Right atrium auricular region (tissue), 2 donors: ENCODE data around the gene INKA2. TPM values are rescaled to one million over a fixed set of nuclear protein-coding genes. Genes with fewer than 3 reads are reported as not detected.

Experiments
- DNase-seq: peaks from one replicate; pipeline ENCODE4 v3.0.0-alpha.2; 2019; ENCODE audit warnings: low spot score
- H3K27ac ChIP-seq, 2 donors: fragments of 200-600 bp; sonication (generic); 1 replicate in 1 of 2; 2 replicates in 1 of 2; pipeline ENCODE4 v1.5.1; 2016 to 2019
- H3K27me3 ChIP-seq, 2 donors: fragments of 200-600 bp; sonication (generic); one replicate each; pipeline versions ENCODE4 v1.5.1 to v1.6.0; 2017 to 2019
- H3K36me3 ChIP-seq: fragments of 200-600 bp; sonication (generic); one replicate; pipeline ENCODE4 v1.5.1; 2016
- H3K4me1 ChIP-seq, 2 donors: fragments of 200-600 bp; sonication (generic); one replicate each; pipeline versions ENCODE4 v1.5.1 to v1.6.0; 2017 to 2019
- H3K4me3 ChIP-seq, 2 donors: fragments of 200-600 bp; sonication (generic); 1 replicate in 1 of 2; 2 replicates in 1 of 2; pipeline ENCODE4 v1.5.1; 2017 to 2019; ENCODE audit warnings: mild to moderate bottlenecking in 1 of 2, moderate library complexity in 1 of 2
- H3K9me3 ChIP-seq, 2 donors: fragments of 200-600 bp; sonication (generic); one replicate each; pipeline ENCODE4 v1.5.1; 2019
- CTCF ChIP-seq, 2 donors: fragments of 200-600 bp; sonication (generic); IDR thresholded peaks; one replicate each; pipeline ENCODE4 v1.5.1; 2019; ENCODE audit warnings: antibody characterized with exemption in 2 of 2
- total RNA-seq, 2 donors: library from RNA; depleted of rRNA; stranded (reverse); fragments of >200 nt; gene quantifications; one replicate each; pipeline ENCODE4 v1.1.0, GENCODE V29; 2016

Gene INKA2
- total RNA-seq, 2 donors from 2014 or later = 17.3 to 23.4 TPM

- no peaks in the 10 kb centered on the region for H3K9me3 ChIP-seq
- no peak for DNase-seq
- H3K4me3 ChIP-seq = no peak overlapping the region
Measured at GRCh38 chr1:111705841-111706240, 33.4 kb downstream of the INKA2 start.

GRCh38 chr1:111704776-111705175 is 34.4 kb downstream of the INKA2 start:
- Histone ChIP-seq H3K9me3 (no peaks in the 10 kb centered on the region), H3K4me1 (no peaks in the 10 kb centered on the region), H3K27ac (no peak overlapping the region), H3K27me3 (no peaks in the 10 kb centered on the region), H3K4me3 (no peak overlapping the region), H3K36me3 (peaks cover 67% of the 10 kb centered on the region)
- DNase-seq = no peak
- TF ChIP-seq CTCF (IDR thresholded peaks at IDR 0.05) = no peak

More at GRCh38 chr1:111705841-111706240, 33.4 kb downstream of the INKA2 start:
- Histone ChIP-seq H3K4me1 (no peaks in the 10 kb centered on the region), H3K27me3 (no peaks in the 10 kb centered on the region), H3K36me3 (peaks cover 57% of the 10 kb centered on the region), H3K27ac (no peak overlapping the region)
- no peak for TF ChIP-seq CTCF (IDR thresholded peaks at IDR 0.05)

GRCh38 chr1:111704240-111704639 is 35.0 kb downstream of the INKA2 start:
- H3K4me1 ChIP-seq = no peaks in the 10 kb centered on the region
- H3K36me3 ChIP-seq = peaks cover 68% of the 10 kb centered on the region
- H3K4me3 ChIP-seq = no peak overlapping the region
- no peak for TF ChIP-seq CTCF (IDR thresholded peaks at IDR 0.05)
- H3K27me3 ChIP-seq = no peaks in the 10 kb centered on the region
- no peak overlapping the region for H3K27ac ChIP-seq
- no peaks in the 10 kb centered on the region for H3K9me3 ChIP-seq
- no peak for DNase-seq

GRCh38 chr1:111702504-111703050 is 36.6 kb downstream of the INKA2 start:
- Histone ChIP-seq H3K4me3 (no peak overlapping the region), H3K9me3 (no peaks in the 10 kb centered on the region), H3K27me3 (no peaks in the 10 kb centered on the region), H3K36me3 (peaks cover 71% of the 10 kb centered on the region), H3K27ac (no peak overlapping the region), H3K4me1 (no peaks in the 10 kb centered on the region)
- DNase-seq = no peak
- no peak for TF ChIP-seq CTCF (IDR thresholded peaks at IDR 0.05)

- peaks cover 0 to 5% of the 10 kb centered on the region in 2 donors for H3K4me1 ChIP-seq
- H3K9me3 ChIP-seq = no peaks in the 10 kb centered on the region
- peaks cover 50% of the 10 kb centered on the region for H3K36me3 ChIP-seq
- H3K4me3 ChIP-seq = no peak overlapping the region
- no peaks in the 10 kb centered on the region for H3K27me3 ChIP-seq
- TF ChIP-seq CTCF (IDR thresholded peaks at IDR 0.05) = no peak
- H3K27ac ChIP-seq = no peak overlapping the region
- DNase-seq = no peak
Measured at GRCh38 chr1:111699268-111699667, 39.9 kb downstream of the INKA2 start.

- H3K36me3 ChIP-seq = peaks cover 40% of the 10 kb centered on the region
Measured at GRCh38 chr1:111696330-111696729, 42.9 kb downstream of the INKA2 start.

More at GRCh38 chr1:111696330-111696729, 42.9 kb downstream of the INKA2 start:
- TF ChIP-seq CTCF (IDR thresholded peaks at IDR 0.05) = no peak
- Histone ChIP-seq H3K27ac (no peak overlapping the region), H3K27me3 (no peaks in the 10 kb centered on the region), H3K4me1 (peaks cover 0 to 5% of the 10 kb centered on the region in 2 donors), H3K9me3 (no peaks in the 10 kb centered on the region), H3K4me3 (no peak overlapping the region)
- no peak for DNase-seq
